Hematopoietic multipotent progenitor cell treated with erythropoietin and hydrocortisone succinate and interleukin-3 and kit ligand, for 15 days (in vitro differentiated cells): Measurements from ENCODE around the gene ASB16.
A peak's percentile ranks its signal among the peaks of the same experiment; 100 is the strongest.
"Not testable (repeated sequence)": the region's sequence is repeated elsewhere in the genome, so short reads cannot be mapped to it uniquely, and the experiment has no call there.

Experiments used
- DNase-seq: peaks from one replicate; pipeline ENCODE4 v3.0.0-alpha.2; 2015; ENCODE audit warnings: low spot score

The ASB16 gene

DNA sequence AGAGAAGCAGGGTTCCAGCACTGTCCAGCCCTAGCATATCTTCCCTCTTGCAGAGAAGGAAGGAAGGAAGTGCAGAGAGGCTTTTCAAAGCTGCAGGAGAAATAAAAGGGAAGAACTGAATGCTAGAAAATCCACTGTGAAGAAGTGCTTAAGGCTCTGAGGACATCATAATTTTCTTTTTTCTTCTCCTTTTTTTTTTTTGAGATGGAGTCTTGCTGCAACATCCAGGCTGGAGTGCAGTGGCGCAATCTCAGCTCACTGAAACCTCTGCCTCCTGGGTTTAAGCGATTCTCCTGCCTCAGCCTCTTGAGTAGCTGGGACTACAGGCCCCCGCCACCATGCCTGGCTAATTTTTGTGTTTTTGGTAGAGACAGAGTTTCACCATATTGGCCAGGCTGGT lies 21.4 kb upstream of the ASB16 start:
- not testable (repeated sequence) for DNase-seq

DNA sequence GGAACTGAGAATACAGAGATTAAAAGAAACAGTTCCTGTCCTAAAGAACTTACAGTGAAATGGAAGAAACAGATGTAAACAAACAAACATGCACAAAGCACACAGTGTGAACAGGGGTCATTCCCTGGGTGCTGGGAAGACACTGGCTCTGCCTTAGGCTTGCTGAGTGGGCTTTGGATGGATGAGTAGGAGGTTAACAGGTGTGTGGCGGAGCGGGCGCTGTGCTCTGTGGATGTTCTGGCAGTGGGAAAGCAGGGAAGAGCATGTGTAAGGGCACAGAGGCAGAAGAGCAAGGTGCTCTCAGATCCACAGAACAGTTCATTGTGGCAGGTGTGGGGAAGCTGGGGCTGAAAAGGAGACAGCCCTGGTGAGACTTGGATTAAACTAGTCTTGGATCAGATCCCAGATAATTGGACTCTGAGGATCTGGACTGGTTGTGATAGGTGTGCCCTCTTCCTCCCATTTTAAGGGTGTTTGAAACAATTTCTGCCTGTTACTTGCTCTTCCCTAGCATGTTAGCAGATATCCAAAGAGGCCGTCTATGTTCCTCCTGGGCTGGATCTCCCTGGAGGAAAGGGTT lies 20.7 kb upstream of the ASB16 start:
- no peak for DNase-seq

DNA sequence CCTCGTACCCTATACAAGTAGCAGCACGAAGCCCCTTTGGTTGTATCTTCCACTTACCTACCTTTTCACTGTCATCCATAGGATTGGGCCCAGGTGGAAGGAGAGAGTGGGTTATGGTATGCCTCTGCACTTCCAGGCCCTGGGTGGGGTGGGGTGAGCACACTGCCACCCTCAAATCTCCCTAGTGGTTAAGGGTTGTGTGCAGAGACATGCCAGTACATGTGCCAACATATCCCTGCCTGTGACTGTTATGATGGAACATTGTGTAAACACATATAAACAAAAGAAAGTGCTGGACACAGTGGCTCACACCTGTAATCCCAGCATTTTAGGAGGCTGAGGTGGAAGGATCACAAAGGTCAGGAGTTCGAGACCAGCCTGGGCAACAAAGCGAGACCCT lies 17.6 kb upstream of the ASB16 start:
- DNase-seq: no peak

- no peak for DNase-seq
Measured at GRCh38 chr17:44155488-44155887, 15.0 kb upstream of the ASB16 start.

GRCh38 chr17:44159519-44160210 lies 10.8 kb upstream of the ASB16 start:
- peak; percentile 55 for DNase-seq

- DNase-seq: no peak
Measured at GRCh38 chr17:44164476-44164875, 6.0 kb upstream of the ASB16 start.

DNA sequence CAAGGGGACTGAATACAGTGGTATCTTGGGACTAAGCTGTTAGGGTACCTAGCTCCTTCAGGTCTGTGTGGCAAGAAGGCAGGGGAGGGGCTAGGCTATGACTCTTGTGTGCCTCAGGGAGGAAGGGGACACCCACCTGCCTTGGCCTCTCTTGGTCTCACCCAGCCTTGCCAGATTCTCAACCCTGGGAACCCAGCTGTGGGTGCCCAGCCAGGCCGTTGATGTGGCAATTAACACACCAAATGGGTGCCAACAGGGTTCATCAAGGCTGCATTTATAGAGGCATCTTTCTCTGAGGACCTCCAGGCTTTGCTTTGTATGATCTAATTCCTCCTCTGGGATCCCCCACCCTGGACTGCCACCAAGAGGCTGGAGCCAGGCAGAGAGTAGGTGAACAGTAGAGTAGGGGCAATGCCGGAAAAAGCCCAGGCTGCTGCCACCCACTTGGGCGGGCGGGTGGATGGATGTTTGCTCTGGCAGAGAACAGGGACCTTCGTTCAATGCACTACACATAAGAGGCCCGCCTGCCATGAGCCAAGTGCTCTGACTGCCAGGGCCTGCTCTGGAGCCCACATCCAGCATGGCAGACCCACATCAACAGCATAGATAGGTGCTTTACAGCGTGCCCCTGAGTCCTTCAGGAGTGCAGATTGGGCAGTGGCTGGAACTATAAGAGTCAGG lies 3.2 kb upstream of the ASB16 start:
- DNase-seq: no peak

DNA sequence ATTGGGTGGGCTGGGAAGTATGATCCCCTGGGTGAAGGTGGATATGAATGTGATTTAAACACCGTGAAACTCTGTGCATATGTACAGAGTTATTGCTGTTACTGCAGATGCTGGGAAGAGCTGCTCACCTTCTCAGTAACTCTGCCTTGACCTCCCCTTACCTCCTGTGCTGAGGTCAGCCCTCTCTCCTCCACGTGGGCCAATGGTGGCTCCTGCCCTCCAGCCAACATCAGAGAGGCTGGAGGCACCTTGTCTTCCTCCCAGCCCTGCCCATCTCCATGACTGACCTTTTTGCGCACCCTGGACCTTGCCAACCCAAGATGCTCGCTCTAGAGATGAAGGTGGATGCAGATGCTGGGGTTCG lies 387 bp upstream of the ASB16 start:
- no peak for DNase-seq

GRCh38 chr17:44171931-44172455 lies 1.5 kb downstream of the ASB16 start:
- no peak for DNase-seq

- no peak for DNase-seq
Measured at GRCh38 chr17:44174427-44174826, 3.9 kb downstream of the ASB16 start.

- no peak for DNase-seq
Measured at GRCh38 chr17:44176257-44176656, 5.8 kb downstream of the ASB16 start.

GRCh38 chr17:44176671-44177501 lies 6.4 kb downstream of the ASB16 start:
- no peak for DNase-seq

DNA sequence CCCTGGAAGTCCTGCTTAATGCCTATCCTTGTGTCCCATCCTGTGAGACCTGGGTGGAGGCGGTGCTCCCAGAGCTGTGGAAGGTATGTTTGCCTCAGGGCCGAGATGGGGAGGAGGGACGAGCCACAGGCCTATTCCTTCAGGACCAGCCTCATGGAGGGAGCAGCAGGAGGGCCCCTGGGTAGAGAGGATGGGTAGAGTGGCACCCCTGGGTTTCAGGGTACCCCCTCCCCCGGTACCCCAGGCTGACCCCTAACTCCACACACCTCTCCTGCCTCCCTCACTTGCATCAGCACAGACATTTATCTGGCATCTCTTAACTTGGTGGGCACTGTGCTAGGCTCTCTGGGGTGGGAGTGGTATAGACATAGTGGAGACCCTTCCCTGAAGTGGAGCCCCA lies 7.1 kb downstream of the ASB16 start:
- DNase-seq: no peak

- no peak for DNase-seq
Measured at GRCh38 chr17:44178133-44178532, 7.6 kb downstream of the ASB16 start.

DNA sequence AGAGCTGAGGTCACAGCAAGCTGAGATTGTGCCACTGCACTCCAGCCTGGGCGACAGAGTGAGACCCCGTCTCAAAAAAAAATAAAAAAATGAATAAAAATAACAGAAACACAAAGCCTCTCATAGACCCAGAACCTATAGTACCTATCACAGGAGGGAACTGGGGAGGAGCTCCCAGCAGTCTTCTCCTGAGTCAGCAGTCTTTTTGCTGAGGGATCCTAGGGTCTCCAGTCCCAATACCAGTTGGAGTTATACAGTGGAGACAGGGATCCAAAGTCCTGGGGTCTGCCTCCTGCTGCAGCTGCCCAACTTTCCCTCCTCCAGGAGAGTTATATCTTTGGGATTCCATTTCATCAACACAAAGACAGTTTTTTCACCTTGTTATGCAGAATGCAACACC lies 12.5 kb downstream of the ASB16 start:
- no peak for DNase-seq

DNA sequence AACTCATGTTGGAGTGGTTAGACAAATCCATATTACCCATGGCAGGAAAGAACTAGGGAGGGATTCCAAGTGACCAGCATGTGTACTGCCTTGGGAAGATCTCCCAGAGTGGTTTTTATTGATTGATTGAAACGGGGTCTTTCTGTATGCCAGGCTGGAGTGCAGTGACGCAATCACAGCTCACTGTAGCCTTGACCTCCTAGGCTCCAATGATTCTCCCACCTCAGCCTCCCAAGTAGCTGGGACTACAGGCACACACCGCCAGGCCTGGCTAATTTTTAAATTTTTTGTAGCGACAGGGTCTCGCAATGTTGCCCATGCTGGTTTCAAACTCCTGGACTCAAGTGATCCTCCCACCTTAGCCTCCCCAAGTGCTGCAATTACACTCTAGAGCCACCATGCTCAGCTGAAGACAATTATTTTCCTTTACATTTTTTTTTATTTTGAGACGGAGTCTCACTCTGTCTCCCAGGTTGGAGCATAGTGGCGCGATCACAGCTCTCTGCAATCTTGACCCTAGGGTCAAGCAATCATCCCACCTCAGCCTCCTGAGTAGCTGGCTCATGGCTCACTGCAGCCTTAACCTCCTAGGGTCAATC lies 13.8 kb downstream of the ASB16 start:
- no peak for DNase-seq

- DNase-seq: peak; percentile 100
Measured at GRCh38 chr17:44186307-44187130, 16.0 kb downstream of the ASB16 start, which contains the start of gene TMUB2. Gene TMUB2, plus strand, starts transcription at chr17:44186972. Its CDS starts 737 bp downstream, at chr17:44187709.

GRCh38 chr17:44187131-44187899 lies 16.8 kb downstream of the ASB16 start:
- DNase-seq: peak; percentile 82

- no peak for DNase-seq
Measured at GRCh38 chr17:44188576-44189403, 18.3 kb downstream of the ASB16 start.
